Right lobe of liver (tissue), 4 donors: ENCODE measurements around the gene MED26.

ENCODE experiments used
- CTCF ChIP-seq, 4 donors: fragments of 200-600 bp in 3 of 4; fragments of 450-650 bp in 1 of 4; IDR thresholded peaks; one replicate each; pipeline versions ENCODE4 v1.5.1 to v1.8.0; 2016 to 2022; ENCODE audit warnings: antibody characterized with exemption in 4 of 4, mild to moderate bottlenecking in 2 of 4
- POLR2A ChIP-seq: fragments of 450-650 bp; IDR thresholded peaks from one replicate; pipeline ENCODE4 v1.6.1; 2017; ENCODE audit warnings: antibody characterized with exemption, mild to moderate bottlenecking
- donor health status: DM: no; HTN: no; CAD: no.
- donor health status: DM: no; HTN: no; CAD: no.
- donor health status: DM: no; HTN: yes; CAD: no.

- no peak for TF ChIP-seq CTCF (IDR thresholded peaks at IDR 0.05)
- TF ChIP-seq POLR2A, result no peak
Measured at GRCh38 chr19:16532440-16533234, 95.4 kb downstream of the MED26 start.
